Stimulated activated CD4-positive, alpha-beta T cell treated with anti-CD3 and anti-CD28 coated beads, TNF-alpha, amount 100 ng/mL, for 48 hours (primary cell): Measurements from ENCODE around the gene EPHA5.

Source experiments
- DNase-seq, 3 donors: peaks; one replicate each; pipeline ENCODE4 v3.0.0-alpha.2; 2020; ENCODE audit warnings: low read depth in 3 of 3

EPHA5 gene

GRCh38 chr4:65498606-65499005 is 171.7 kb downstream of the EPHA5 start:
- no peak for DNase-seq

DNA sequence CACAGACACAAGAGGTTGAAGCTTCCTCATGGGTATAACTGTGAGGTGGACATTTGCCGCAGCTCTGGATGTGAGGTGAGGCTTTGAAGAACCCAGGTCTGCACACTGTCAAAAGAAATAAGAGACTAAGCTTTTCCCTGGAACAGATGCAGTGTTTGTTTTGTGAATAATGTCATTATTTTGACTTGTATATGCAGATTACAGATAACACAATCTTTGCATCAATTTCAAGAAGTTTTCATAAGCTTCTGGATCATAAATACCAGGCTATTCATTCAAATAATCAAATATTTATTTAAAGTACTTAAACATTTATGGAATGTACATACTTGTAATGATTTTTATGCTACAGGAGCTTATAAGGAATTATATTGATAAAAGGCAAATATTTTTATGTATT is 174.8 kb downstream of the EPHA5 start:
- no peak for DNase-seq

DNA sequence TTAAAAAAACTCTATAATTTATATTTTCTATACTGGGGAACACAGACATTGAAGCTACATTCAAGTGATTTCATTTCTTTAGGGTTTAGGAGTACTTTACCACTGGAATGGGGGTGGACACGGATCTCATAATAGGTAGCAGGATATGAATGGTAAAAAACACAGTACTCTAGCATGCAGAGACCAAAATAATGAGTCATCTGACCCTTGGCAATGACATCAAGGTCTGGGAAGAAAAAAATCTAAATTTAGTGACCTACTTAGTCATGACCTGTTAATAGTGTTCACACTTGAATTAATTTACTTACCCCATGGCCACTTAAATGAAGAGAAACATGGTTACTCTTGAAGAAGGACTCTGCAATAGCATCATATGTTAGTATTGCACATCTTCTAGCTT is 187.9 kb downstream of the EPHA5 start:
- DNase-seq = no peak

DNA sequence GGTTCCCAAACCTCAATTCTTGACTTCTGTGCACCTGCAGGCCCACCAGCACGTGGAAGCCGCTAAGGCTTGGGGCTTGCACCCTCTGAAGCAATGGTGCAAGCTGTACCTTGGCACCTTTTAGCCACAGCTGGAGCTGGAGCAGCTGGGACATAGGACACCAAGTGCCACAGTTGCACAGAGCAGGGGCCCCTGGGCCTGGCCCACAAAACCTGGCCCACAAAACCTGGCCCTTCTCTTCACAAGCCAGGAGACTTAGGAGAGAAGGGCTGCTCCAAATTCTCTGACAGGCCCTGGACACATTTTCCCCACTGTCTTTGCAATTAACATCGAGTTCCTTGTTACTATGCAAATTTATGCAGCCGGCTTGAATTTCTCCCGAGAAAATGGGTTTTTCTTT is 197.8 kb downstream of the EPHA5 start:
- DNase-seq = no peak

- DNase-seq = no peak
Measured at GRCh38 chr4:65467068-65467680, 203.1 kb downstream of the EPHA5 start.

DNA sequence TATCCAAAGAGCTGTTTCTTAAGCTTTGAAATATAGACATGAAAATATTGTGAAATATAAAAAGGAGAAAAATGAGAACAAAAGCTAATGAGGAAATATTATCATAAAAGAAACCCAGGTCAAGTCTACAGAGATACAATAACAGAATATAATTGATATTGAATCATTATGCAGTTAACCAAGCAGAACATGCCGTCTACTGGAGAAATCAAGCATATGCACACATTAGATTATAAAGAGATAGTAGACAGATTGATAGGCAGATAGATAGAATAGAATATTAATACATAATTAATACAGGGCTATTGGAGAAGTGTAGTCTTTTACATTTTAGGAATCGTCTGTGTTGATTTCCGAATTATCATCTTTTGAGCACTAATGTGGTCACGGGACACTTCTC is 208.5 kb downstream of the EPHA5 start:
- DNase-seq = no peak

DNA sequence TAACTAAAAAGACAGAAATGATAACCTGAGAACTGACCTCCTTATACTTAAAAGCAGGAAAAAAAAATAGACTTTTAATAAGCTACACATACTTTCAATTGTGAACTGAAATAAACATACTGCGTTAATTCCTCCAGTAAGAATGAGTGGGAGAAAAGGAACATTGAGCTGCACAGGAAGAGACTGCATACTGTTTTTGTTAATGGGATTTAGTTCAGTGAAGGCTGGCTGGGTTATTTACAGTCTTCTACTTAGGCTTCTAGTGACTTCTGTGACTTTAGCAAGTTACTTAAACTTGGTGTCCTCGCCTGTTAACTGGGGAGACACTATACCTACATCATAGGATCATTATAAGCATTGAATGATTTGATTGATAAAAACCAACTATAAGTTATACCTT is 213.3 kb downstream of the EPHA5 start:
- DNase-seq = no peak

- DNase-seq = no peak
Measured at GRCh38 chr4:65456579-65456978, 213.7 kb downstream of the EPHA5 start.

DNA sequence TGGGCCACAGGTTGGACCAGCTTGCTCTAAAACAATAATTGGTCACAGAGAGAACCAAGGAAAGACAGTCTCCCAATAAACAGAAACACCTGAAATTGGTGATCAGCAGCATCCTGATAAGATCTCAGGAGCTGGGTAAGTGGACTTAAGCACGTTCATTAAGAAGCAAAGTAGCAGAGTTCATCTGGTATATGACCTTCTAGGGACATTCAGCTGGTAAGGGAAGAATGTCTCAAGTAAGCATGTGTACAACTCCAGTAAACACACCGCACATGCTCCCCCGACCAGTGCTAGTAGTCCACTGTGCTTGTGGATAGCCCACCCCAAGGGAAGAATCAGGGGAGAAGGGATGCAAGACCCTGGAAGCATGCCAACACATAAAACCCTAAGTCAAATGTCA is 216.9 kb downstream of the EPHA5 start:
- no peak for DNase-seq

DNA sequence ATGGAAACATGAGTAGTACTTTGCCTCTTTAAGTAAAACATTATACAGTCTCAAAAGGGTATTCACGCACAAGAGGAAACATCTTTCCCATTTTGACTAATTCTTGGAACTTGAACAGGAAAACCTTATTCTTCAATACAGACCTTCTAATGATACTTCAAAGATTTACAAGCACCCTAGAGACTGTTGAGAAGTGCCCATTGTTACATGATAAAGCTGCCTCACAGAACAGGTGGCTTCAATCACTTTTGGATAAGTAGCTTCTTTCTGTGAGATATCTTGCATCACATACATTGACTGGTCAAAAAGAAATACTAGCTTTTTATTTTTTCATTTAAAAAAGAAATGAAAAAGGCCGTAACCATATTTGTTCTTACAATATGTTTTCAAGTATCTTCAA is 219.4 kb downstream of the EPHA5 start:
- DNase-seq = no peak

DNA sequence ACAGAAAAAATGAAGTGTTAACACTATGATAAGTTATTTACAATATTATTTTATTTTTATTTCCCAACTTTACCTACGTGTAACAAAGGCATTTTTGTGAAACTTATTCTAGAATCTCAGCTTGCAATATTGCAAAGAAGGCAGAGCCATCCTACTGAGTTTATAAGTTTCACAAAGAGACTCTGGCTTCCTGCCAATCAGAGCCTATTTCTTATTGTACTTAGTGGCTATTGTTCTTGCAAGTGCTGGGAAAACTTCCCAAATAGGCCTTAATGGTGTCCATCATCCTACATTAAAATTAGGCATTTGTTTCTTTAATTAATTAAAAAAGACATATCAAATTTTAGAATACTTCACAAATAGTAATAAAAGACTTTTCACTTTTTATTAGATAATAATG is 233.2 kb downstream of the EPHA5 start:
- DNase-seq = no peak

- no peak for DNase-seq
Measured at GRCh38 chr4:65422109-65422508, 248.2 kb downstream of the EPHA5 start.

DNA sequence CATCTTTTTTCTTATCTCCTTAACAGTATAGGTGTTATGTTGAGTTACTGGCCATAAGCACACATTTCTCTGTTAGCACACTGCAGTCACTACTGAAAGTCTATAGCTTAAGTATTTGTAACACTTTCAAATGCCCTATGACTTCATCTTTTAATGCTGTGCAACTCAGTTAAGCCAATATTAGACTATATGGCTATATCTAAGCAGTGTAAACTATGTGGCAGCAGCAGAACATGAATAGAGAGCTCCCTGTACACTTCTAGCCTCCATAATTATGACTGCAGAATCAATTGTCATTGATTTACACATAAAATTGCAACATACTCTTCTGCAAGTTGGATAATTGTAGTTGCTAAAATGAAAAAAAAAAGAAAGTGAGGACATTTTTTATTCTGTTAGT is 250.3 kb downstream of the EPHA5 start:
- no peak for DNase-seq

- DNase-seq = no peak
Measured at GRCh38 chr4:65416891-65417290, 253.4 kb downstream of the EPHA5 start.

DNA sequence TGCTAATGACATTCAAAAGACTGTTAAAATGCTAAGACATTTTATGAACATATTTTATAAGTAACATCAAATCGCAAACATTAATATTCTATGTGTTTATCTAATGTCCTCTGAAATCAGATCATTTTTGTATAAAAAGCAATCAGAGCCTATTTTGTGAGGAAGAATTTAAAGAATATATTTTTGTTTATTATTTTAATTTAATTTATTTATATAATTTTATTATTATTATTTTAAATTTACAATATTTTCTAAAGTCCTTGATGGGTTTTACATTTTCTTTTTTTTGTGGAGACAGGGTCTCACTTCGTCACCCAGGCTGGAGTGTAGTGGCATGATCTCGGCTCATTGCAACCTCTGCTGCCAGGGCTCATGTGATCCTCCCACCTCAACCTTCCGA is 262.8 kb downstream of the EPHA5 start:
- no peak for DNase-seq

GRCh38 chr4:65401083-65401482 is 269.2 kb downstream of the EPHA5 start:
- no peak for DNase-seq

GRCh38 chr4:65399084-65399483 is 271.2 kb downstream of the EPHA5 start:
- DNase-seq = no peak

DNA sequence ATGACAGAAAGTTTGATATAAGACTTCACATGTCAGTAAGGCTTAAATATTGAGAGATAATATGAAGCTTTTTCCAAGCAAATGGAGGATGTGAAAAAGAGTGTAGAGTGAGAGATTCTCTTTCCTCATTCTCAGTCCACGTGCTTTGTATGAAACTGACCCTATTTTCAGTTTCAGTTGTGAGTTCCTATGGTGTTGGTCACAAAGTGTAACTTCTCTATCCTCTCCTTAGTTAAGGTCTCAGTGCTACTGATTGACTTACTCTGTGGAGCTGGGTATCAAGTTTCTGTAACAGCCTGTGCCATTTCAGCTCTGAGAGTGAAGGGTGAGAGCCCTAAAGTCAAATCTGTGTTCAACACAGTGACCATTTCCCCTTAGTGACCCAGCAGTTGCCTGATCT is 277.2 kb downstream of the EPHA5 start:
- no peak for DNase-seq

DNA sequence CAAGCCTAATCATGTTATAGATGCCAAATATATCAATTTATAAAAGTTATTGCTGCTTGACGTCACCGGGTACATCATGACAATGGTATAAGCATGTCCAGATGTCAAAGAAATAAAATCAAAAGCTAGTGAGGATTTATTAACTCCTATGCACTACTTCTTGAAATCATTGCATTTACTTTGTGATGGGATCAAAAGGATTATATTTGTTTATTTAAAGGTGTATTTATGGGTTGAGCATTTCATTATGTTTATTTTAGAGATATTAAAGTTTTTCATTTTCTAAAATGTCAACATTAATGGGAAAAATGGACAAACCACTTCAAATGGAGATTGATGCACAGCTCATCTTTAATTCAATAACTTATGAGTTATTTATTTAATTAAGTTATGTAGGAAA is 277.8 kb downstream of the EPHA5 start:
- DNase-seq = no peak

DNA sequence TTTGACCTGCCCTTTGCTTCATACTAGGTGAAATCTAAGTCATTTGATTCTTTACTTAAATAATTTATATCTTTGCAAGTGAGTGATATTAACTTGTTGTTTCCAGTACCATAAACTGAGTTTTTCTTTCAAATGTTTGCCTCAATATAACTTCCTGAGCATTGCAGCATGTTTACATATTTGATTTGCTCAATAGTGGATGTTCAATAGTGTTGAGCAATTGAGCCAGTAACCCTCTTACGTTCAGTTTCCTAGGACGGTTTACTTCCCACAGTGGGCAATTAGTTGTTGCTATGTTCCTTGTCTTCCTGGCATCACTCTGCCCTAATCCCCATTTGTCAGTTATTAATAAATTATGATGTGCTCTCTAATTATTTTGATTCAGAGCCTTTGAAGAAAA is 278.5 kb downstream of the EPHA5 start:
- no peak for DNase-seq

DNA sequence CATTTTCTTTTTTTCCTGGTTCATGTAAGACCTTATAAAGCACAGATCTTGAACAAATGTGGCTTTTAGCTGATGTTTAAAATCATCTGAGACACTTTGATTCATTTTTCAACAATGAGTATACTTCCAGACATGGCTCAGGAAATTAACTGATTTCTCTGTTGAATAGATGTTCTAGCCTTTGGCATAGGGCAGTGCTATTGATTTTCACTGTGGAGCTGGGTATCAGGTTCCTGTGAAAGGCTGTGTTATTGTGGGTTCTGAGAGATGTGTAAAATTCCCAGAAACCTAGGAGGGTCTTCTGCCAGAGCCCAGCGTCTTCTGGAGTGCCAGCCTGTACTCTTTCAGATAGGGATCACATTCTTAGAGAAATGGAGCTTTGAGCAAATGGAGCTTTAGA is 278.9 kb downstream of the EPHA5 start:
- no peak for DNase-seq

GRCh38 chr4:65386927-65387326 is 283.4 kb downstream of the EPHA5 start:
- no peak for DNase-seq

DNA sequence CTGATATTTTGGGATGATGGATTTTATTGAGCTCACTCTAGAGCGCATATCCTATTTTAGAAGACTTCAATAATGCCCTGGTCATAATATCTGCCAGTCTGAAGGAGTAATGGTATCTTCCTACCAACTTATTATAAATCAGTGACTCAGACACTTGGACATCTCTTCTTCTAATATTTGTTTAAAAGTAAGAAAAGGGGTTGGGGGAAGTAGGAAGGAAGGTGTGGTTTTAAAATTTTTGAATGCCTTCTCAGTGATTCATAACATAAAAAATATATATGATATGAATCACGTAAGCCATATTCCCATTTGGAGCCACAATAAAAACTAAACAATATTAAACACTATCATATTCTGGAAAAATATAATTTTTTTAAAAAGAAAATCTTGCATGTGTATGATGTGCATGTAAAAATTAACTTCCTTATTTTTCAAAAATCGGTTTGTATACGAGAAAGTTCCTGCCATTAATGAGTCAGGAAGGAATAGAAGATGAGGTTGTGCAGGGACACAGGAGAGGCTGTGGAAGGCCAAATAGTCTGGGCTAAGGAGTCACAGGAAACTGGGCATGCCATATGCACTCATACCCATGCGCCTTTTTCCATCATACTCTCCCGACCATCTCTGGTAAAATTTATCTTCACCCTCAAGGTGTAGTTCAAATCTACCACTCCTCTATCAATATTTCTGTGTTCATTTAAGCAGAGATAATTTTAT is 286.5 kb downstream of the EPHA5 start:
- DNase-seq = no peak

- DNase-seq = no peak
Measured at GRCh38 chr4:65381648-65382047, 288.6 kb downstream of the EPHA5 start.
